ENCODE measurements around the gene MSANTD1.

DNA sequence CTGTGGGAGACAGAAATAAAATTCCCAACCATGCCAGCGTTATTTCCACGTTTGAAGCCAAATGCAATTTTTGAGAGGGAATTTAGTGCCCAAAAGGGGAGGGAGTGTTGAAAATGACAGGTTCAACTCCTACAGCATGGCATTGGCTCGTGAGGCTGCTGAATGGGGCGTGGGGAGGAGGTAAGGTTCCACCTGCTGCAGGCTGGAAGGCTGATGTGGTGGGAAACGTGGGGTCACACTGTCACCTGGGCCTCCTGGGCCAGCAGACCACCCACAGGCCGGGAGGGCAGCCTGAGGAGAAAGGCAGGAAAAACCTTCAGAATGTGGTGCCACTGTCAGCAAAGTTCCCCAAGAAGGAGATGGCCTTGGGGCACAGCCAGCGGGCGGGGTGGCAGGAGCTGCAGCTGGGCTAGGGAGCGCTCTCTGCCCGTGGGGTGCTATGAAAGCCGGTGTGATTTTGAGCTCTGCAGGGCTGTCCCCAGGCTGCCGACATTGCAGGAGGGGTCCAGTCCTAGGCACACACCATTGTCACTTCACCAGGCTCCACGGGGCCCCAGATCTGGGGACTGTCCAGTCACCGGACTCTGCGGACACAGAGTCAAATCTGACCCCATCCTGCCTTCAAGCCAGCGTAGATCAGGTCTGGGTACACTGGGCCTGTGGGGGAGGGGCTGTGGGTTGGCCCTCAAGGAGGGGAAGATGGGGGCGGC lies 19.6 kb downstream of the MSANTD1 start:
- TF ChIP-seq, protein P1, sequence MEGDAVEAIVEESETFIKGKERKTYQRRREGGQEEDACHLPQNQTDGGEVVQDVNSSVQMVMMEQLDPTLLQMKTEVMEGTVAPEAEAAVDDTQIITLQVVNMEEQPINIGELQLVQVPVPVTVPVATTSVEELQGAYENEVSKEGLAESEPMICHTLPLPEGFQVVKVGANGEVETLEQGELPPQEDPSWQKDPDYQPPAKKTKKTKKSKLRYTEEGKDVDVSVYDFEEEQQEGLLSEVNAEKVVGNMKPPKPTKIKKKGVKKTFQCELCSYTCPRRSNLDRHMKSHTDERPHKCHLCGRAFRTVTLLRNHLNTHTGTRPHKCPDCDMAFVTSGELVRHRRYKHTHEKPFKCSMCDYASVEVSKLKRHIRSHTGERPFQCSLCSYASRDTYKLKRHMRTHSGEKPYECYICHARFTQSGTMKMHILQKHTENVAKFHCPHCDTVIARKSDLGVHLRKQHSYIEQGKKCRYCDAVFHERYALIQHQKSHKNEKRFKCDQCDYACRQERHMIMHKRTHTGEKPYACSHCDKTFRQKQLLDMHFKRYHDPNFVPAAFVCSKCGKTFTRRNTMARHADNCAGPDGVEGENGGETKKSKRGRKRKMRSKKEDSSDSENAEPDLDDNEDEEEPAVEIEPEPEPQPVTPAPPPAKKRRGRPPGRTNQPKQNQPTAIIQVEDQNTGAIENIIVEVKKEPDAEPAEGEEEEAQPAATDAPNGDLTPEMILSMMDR (IDR thresholded peaks at IDR 0.05; ENCODE audit: low read depth, low read length, poor library complexity, severe bottlenecking): no peak
- no peak for TF ChIP-seq EZH2phosphoT487 (IDR thresholded peaks at IDR 0.05; ENCODE audit: borderline replicate concordance, low read length)
